ENCODE data around the gene TAF4.

TAF4 gene

DNA sequence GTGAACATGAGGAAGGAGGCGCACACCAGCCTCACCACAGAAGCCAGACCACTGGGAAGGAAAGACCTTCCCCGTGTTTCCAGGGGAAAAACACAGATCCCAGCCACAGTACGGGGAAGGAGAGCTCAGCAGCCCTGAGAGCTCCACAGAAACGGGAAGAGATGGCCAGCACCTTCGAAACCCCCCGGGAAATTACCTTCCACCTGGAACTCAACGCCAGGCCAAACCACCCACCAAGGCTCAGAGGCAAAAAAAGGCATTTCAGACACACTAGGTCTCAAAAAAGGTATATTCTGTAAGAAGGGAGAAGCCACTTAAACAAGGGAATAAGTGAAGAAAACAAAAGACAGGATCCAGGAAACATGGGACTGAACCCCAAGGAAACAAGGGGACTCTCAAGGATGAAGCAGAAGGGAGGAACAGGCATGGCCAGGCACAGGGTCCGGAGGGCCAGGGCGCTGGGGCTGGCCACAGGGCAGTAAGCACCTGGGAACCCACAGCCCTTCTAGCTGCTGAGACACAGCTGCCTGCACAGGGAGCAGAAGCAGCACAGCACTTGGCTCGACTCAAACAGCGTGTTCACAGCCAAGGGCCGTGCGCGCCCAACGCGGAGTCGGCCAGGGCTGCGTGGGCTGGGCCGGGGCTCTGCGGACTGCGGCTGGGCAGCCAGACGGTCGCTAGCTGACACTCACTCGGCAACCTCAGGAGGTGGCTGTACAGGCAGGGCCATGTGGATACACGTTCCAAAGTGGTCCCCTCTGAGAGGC is 44.6 kb downstream of the TAF4 start:
- DNase-seq: no peak

DNA sequence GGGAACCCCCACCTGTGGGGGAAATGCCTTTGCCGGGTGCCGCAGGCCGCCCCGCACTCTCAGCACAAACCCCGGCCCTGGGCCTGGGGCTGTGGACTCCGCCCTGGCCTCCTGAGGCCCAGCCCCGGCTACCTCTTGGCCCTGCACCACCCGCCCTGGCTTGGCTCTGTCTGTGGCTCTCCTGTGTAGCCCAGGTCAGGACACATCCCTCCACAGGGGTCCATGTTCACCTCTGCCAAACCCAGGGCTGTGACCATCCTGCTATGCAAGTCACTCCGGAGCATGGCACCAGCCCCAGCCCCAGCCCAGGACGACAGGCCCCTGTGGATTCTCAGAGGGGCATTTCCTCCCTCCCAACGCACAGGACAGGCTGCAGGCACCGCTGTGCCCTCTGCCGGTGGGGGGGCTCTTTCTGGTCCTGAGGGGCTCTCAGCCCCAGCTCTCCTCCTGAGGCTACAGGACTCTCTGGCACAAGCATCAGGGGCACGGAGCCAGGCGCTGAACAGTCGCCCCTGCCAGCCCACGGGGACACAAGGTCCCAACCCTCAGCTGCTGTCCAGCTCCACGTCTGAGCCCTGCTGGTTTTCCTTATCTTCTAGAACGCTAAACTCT is 45.7 kb downstream of the TAF4 start:
- no peak for DNase-seq

DNA sequence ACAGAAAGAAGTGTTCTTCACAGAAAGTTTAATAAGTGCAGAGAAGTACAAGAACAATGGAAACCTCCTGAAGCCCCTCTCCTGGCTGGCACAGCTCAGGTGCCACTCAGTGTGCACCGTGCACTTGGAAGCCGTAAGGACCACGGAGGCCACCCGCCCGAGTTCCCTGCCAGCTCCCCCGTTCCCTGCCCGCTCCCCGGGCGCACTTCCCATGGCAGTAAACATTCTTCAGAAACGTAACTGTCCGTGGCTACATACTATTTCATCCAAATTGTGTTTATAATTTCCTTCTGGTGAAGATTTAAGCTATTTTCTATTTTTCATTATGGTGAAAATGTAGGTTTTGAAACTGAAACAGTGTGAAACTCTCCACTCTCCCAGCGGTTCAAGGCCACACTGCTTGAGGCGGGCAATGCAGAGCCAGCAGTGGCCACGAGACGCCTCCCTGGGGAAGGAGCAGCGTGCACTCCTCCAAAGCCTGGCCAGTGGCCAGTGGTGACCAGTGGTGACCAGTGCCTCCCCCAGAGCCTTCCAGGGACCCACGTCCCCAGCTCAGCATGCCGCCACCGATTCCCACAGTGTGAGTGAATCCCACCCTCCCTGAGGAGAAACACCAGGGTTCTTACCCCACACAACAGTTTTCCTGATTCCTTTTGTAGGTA is 46.4 kb downstream of the TAF4 start:
- no peak for DNase-seq

DNA sequence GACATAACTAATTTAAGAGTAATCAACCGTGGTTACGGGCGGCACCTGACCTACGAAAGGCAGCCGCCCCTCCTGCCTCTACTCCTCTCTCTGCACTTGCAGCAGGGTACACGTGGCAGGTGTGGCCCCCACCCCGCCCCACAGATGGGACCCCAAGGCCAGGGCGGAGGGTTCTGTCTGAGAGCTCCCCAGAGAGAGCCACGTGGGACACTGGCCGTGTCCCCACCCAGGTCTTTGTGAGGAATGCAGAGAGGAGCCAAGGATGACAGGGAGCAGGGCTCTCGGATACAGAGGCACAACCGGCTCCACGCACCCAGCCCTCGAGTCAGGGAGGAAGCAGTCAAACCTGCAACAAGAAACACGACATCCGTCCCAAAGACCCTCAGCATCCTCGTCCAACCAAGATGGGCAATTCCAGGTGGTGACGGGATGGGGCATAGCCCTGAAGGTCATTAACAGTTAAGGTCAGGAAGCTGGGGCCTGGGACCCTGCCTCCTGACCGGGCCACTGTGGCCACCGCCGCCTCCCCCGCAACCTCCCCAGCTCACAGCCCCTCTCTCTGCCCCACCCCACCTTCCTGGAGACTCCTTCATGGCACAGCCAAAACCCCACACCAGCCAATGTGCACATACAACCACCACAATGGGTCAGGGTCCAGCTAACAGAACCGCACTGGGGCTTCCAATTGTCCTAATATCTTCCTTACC is 47.1 kb downstream of the TAF4 start:
- no peak for DNase-seq

DNA sequence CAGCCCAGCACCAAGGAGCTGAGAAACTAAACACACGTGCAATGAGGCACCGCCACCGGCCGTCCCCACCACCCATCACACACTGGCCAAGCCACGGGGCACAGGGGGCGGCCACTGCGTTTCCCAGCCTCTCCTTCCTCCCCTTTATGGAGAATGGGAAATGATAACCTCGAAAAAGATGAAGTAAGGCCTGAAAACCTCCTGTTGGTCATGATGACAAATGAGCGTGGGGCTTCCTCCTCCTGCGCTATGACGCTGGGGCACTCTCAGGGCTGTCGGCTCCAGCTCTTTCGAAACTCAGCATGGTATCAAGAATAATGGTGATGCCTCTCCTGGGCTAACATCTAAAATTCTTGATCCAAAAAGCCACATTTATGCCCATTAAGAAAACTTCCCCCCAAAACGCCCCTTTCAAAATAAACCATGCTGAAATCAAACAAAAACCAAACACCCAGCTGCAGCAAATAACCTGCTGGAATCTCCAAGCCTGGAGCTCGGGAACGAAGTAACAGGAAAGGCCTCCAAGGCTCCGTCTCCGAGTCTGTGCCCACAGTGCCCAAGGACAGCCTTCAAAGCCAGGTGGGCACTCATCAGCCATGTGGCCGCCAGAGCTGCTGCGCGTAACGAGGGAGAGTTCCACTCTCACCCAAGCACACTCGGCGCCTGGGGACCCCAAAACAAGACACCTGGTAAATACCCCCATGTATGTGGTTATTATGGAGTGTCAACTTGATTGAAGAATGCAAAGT is 50.0 kb downstream of the TAF4 start:
- no peak for DNase-seq

DNA sequence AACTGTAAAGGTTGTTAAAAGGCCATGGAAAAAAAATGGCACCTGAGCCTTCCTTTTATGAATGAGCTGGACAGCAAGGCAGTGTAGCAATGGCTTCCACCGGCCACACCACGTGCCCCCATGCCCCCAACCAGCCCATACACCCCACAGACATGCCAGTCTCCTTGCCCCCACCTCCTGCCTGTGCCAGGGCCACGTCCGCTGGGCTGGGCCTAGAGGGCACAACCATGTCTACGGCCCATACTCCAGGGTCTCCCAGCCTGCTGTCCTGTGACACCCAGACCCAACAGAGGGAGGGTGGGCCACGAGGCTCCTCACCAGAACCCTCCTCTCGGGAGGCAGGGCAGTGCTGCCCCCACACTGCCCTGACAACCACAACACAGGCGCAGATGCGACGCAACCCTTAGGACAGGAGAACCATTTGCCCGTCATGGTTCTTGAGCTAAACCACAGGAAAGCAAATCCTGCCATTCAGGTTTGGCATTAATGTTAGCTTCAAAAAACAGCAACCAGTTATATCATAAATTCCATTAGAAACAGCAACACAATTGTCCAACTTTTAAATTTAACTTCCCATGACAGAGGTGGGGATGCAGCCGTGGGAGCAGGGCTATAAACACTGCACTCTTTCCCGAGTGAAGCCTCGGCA is 50.7 kb downstream of the TAF4 start:
- no peak for DNase-seq

DNA sequence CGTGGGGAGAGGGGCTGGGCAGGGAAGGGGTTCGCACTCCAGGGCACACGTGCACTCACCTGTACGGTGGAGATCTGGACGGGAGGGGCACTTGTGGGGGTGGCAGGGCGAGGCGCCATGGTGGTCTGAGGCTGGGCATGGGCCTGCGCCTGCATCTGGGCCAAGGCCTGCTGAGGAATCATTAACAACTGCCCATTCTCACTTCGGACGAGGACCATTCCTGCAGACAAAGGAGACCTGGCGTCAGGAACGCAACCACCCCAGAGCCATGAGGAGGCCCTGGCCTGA is 51.2 kb downstream of the TAF4 start:
- no peak for DNase-seq

DNA sequence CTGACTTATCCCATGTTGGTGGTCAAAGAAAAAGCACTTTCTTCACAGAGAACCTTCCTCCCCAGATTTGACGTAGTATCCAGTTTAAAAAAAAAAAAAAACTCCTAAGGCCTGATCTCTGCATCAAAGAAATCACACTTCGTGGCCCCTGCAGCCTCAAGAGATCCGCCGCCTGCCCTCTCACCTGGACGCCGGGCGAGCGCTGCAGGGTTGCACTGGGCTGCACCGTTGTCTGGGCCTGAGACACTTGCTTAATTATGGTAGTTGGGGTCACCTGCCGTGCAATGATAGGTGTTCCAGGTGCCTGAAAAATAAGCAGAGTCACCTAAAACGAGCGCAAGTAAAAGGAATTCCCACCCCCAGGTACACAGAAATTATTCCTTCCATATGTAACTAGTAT is 53.0 kb downstream of the TAF4 start:
- DNase-seq: no peak

DNA sequence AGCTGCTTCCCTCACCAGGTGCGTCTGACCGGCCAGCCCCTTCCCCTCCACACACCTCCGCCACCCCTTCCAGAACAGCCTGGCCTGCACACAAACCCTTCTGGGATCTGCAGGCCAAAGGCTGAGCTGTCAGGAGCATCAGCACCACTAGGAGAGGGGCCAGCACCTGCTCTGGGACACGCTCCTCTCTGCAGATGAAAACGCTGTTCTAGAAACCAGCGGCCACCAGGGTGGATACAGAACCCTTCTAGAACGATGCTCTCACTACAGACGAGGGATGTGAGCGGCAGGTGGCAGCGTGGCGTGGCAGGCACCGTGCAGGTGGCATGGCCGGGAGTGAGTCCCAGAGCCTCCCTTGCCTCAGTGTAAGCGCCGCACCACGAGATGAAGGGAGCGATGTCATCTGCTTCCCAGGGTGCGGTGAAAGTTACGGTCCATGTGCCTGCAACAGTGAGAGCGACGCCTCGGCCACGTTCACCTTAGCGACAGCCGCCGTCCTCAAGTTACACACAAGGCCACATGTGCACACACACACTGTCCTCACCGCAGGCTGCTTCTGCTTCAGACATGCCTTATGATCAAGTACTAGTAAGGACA is 53.6 kb downstream of the TAF4 start:
- DNase-seq: no peak

DNA sequence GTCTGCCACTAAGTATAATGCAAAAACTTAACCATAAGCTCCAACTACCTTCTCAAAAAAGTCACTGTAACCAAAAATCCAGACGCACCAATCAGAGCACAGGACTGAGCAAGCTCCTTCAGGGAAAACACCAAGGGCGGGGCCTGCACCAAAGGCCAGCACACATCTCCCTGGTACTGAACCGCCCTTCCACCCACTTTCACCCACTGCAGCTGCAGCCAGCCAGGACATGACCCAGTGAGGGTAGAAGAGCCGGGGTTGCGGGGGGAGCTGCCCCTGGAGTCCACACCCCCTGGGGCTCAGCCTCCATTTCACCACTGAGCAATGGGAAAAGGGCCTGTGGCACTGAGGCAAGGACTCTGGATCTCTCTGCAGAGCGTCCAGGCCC is 54.3 kb downstream of the TAF4 start:
- no peak for DNase-seq

DNA sequence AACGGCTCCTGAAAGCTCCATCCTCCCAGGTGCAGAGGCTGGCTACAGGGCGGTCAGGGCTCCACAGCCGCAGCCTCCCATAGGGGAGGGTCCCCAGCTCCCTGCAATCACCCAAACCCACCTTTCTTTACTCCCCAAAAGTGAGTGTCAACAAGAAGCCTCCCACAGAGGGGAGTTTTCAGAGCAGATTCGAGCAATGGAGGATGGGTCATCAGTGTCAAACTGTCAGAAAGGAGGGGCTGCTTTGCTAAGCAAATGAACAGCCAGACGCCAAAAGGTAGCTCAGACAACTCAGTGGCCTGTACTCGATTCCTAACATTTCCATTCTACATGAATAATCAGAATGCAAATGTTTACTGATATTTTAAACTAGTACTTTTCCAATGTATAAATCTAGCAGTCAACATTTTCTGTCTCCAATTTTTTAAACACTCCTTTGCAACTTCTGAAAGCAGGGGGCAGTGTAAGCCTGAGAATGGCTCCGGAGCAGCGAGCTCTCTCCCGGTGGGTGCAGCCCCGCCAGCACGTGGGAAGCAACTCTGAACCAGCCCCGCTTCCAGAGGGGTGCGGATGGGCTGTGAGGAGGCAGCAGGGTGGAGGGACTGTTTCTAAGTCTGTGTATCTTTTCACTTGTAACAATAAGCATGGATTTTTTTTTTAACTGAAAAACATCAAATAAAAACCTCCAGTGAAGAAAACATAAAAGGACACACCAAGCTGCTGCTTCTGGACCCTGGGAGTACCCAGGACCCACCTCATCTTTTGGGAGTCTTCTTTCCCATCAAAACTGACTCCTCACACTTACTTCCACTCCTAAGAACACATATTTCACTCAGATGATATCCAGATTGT is 54.9 kb downstream of the TAF4 start:
- DNase-seq: peak; percentile 50

DNA sequence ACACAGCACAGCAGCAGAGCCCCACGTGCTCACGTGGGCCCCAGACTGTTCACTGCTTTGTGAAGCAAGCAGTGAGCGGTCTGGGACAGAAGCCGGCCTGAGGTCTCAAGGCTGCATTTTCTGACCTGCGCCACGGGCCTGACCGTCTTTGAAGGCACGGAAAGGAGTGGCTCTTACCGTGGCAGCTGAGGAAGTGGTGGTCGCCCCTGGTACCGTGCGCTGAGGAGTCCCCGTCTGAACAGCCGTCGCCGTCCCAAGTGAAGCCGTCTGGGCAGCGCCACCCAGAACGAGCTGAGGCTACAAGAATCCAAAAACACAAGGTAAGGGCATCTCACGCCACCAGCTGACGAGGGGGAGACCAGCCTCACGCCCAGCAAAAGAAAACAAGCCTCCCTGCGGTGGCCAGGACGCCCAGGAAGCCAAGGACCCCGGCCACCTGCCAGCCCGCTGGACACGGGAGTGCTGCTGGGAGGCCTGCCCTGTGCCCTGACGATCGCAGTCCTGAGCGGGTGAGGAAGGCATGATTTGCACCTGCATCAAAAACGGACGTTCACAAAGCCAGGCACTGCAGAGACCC is 55.7 kb downstream of the TAF4 start:
- DNase-seq: no peak

DNA sequence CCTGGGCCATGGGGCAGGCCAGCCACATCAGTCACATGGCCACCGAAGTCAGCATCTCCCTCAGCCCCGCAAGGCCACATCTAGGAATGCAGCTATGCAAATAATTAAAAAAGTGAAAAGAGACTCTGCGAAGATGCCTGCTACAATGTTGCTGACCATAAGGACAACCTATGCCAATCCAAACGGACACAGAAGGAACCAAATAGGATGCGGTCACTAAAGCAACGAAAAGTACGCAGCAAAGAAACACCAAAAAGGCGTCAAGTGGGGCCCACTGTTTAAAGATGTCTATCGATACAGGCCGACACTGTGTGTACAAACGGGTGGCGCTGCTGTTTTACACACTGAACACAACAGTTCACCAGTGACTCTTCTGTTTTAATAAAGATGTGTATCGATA is 56.4 kb downstream of the TAF4 start:
- DNase-seq: no peak

DNA sequence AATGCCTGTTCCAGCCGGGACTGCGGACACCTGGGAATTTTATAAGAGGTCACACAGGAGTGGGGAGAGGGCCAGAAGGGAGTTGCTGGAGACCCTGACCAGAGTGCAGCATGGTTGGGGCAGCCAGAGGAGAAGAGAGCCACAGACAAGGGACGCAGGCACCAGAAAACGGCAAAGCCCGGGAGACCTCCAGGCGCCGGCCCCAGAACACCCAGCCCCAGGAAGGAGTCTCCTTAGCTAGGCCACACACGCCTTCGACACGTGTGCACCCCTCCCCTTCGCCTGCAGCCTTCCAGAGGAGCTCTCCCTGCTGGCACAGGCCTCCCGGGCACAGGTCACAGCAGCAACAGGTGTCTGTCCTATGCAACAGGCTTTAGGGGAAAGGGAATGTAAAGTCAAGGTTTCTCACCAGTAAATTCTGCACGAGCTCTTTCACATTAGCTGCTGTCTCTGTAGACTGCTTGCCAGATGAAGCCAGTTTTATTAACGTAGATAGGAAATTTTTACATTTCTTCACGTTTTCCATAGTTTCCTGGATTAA is 57.0 kb downstream of the TAF4 start:
- no peak for DNase-seq

DNA sequence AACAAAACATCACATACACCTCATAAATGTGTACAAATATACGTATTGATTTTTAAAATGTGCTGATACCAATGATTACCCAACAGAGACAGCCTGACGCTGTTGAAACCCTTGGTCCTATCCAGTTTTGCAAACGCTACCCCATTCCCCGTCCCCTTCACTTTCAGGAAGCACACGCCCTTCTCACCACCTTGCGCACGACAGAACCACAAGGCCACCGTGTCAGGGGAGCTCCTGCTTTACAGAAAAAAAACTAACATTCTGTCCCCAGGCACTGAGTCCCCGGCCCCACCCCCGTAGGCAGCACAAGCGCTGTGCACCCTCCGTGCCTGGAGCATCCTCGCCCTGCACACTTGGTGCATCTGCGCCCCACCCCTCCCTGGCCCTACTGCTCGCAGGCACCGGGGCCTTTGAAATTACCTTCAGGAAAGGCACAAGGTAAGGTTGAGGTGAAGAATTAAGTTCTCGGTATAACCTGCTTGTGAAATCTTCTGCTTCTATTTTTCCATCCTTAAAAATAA is 58.5 kb downstream of the TAF4 start:
- no peak for DNase-seq

DNA sequence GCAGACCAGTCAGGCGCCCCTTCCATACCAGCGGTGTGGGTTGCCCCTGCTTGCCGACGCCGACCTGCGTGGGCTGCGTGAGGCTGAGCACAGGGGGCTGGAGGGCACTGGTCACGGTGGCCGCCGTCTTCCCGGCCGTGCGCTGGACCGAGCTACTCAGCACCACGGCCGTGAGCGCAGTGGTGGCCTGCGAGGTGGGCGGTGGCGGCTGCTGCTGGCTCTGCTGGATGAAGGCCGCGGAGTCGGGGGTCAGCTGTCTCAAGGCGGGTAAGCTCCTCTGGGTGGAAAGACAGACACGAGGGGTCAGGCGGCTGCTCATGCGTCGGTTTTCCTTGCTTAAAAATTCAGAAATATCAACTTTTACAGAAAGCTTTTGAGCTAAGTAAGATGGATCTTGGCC is 59.2 kb downstream of the TAF4 start:
- no peak for DNase-seq

DNA sequence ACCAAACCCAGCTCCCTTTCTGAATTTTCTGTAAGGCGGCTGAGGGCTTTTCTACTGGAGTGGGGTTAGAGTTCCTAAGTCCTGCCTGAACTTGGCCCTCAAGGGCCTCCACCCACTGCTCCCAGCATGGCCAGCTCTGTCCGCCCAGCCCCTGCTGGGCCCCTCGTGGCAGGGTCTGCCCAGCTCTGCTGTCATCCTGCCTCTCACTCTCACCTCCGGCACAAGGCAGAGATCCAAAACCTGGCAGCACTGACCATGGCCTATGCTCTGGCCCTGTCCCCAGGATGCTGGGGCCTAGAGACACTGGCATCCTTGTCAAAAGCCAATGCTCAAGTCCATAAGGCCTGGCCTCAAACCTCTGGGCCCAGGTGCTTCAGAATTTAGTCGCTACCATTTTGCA is 61.1 kb downstream of the TAF4 start:
- DNase-seq: no peak

DNA sequence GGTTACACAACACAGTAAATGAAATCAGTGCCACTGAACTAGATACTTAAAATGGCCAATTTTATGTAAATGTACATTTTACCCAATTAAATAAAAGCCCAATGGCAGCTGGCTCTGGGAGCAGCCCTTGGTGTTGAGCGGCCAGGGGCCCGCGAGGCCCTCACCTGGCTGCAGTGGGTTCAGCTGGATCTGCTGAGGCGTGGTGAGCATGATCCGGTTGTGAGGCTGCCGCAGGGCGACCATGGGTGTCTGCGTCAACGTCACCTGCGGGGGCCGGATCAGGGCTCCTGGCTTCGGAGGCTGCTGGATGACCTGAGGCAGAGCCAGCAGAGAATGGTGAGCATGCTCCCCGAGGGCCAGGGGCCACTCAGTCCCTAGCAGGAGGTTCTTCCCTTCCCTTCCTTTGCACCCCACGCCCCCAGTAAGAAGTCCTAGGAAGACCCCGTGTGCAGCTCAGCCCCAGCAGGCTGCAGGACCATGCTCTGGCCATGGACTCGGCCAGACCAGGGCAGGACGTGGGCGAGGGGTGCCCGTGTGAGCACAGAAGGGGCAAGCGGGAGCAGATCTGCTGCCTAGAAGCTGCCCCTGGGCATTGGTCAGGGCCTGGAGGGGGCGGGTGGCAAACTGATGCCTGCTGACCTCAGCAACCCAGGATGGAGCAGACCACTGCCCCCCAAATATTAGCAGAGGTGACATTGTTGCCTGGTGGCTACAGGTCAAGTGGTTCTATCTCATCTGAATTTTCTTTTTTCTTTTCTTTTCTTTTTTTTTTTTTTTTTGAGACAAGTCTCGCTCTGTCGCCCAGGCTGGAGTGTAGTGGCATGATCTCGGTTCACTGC is 61.9 kb downstream of the TAF4 start:
- no peak for DNase-seq

DNA sequence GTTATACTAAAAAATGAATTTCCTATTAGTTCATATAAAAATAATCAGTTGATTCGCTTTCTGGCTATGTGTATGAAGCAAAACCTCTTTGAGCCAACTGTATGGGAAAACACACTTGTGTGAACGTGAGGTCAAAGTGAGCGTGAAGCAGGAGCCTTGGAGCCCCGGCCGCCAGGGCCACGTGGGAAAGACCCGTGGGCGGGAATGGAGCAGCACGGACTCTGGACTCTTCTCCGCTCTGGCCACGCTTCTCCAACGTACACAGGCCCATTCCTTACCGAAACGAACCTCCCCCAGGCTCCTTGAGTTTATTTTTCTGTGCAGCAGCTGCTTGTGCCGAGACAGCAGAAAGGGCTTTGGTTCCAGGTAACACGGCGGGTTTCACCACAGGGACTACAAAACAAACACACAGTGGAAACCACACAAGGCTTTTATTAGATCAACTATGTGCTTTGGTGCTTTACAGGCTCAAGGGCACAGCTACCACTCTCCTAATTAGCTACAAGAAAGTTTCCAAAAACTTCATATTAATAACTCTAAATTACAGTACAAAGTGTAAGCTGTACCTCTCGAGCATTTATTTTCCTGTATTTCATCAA is 62.7 kb downstream of the TAF4 start:
- DNase-seq: no peak
